Dedifferentiated amniotic fluid mesenchymal stem cell (primary cell): ENCODE results near the gene ZNF217.
"Not testable (repeated sequence)": the region's sequence is repeated elsewhere in the genome, so short reads cannot be mapped to it uniquely, and the experiment has no call there.

Experiments used
- DNase-seq: peaks from one replicate; pipeline ENCODE4 v3.0.0-alpha.2; 2016; ENCODE audit errors: extremely low spot score

Gene ZNF217

GRCh38 chr20:53532654-53533312 lies 60.9 kb downstream of the ZNF217 start:
- DNase-seq = not testable (repeated sequence)

DNA sequence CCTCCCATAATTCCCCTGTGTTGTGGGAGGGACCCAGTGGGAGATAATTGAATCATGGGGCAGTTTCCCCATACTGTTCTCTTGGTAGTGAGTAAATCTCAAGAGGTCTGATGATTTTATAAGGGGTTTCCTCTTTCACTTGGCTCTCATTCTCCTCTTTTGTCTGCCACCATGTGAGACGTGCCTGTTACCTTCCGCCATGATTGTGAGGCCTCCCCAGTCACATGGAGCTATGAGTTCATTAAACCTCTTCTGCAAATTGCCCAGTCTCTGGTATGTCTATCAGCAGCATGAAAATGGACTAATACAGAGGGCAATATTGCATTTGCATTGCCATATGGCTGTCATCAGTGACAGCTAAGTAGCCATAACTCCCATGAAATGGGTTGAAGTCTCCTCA lies 63.2 kb downstream of the ZNF217 start:
- DNase-seq = no peak

- DNase-seq = no peak
These were observed 64.0 kb downstream of the ZNF217 start for GRCh38 chr20:53529658-53530057.

DNA sequence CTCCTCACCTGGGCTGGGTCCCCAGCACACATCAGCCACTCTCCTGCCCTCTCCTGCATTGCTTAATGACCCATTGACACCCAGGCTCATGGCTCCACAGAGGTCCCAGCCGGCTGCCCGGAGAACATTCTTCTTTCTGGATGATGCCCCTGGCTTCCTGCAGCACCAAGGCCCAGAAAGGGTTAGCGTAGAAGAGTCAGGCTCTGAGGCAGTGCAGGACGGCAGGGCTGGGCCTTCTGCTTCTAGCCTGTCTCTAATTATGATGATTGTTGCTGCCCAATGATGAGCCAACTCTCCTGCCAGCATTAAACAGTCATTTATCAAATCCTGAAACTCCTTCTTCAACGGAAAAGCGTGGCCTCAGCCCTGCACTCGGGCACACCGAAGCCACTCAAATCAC lies 66.4 kb downstream of the ZNF217 start:
- DNase-seq = no peak

- DNase-seq = no peak
These were observed 68.9 kb downstream of the ZNF217 start for GRCh38 chr20:53524589-53525312.

- DNase-seq = not testable (repeated sequence)
These were observed 70.0 kb downstream of the ZNF217 start for GRCh38 chr20:53523615-53524014.

DNA sequence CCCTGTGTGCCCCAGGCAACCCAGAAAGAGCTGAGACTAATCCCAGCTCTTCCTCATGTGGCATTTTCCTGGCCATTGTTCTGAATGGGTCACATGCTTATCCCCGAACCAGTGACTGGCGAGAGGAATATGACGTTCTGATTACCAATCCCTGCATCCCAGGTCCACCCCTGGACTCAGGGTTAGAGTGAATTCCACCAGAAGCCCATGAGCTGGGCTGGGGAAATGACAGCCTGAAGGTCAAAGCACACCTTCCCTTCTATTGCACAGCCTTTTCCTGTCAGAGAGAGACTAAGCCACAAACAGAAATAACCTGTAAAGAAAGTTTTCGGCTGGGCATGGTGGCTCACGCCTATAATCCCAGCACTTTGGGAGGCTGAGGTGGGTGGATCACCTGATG lies 70.9 kb downstream of the ZNF217 start:
- DNase-seq = no peak

- no peak for DNase-seq
These were observed 71.6 kb downstream of the ZNF217 start for GRCh38 chr20:53522026-53522425.

DNA sequence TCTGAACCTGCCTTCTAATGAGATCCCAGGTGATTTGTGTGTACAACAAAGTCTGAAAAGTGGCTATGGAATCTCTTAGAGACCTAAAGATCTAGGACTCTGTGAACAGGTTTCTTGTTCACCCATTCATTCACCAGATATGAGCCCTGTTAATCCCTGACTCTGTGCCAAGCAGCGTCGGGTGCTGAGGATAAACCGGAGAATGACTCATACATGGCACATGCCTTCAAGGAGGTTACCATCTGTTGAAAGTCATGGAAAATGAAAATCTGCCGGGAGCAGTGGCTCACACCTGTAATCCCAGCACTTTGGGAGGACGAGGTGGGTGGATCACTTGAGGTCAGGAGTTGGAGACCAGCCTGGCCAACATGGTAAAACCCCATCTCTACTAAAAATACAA lies 72.2 kb downstream of the ZNF217 start:
- DNase-seq = not testable (repeated sequence)

DNA sequence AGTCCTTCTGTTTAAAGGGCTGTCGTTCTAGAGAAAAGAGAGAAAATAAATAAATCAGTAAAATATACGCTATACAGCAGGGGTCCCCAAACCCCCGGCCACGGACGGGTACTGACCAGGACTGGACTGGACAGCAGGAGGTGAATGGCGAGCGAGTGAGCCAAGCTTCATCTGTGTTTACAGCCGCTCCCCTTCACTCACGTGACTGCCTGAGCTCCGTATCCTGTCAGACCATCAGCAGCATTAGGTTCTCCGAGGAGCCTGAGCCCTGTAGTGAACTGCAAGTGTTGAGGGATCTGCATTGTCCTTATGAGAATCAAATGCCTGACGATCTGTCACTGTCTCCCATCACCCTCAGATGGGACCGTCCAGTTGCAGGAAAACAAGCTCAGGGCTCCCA lies 76.5 kb downstream of the ZNF217 start:
- DNase-seq = no peak
